Right lobe of liver (tissue), 6 donors: ENCODE measurements around the gene ABLIM2. TPM values are rescaled to one million over a fixed set of nuclear protein-coding genes. Genes with fewer than 3 reads are reported as not detected.
A peak's percentile ranks its signal among the peaks of the same experiment; 100 is the strongest.

Experiments used
- ATAC-seq, 4 donors: fragments of 200-7000 bp; cut with Tn5 transposase; one replicate each; pipeline ENCODE4 v1.9.1; 2020; ENCODE audit warnings: mild to moderate bottlenecking in 4 of 4, moderate library complexity in 4 of 4
- DNase-seq, 3 donors: peaks; one replicate each; pipeline ENCODE4 v3.0.0-alpha.2; 2020
- H3K27ac ChIP-seq, 3 donors: fragments of 200-600 bp; one replicate each; pipeline ENCODE4 v1.8.0; 2022
- H3K27me3 ChIP-seq, 2 donors: fragments of 200-600 bp; one replicate each; pipeline ENCODE4 v1.8.0; 2022
- H3K36me3 ChIP-seq, 4 donors: fragments of 200-600 bp; sonication (generic) in 1 of 4; one replicate each; pipeline versions ENCODE4 v1.5.1 to v1.8.0; 2017 to 2022; ENCODE audit warnings: control low read depth in 1 of 4
- H3K4me1 ChIP-seq, 4 donors: fragments of 200-600 bp; sonication (generic) in 1 of 4; one replicate each; pipeline versions ENCODE4 v1.5.1 to v1.8.0; 2017 to 2022; ENCODE audit warnings: control low read depth in 1 of 4
- H3K4me3 ChIP-seq, 3 donors: fragments of 200-600 bp; one replicate each; pipeline ENCODE4 v1.8.0; 2022
- H3K9me3 ChIP-seq, 4 donors: fragments of 200-600 bp; sonication (generic) in 1 of 4; one replicate each; pipeline versions ENCODE4 v1.5.1 to v1.8.0; 2017 to 2022; ENCODE audit warnings: control low read depth in 1 of 4
- CTCF ChIP-seq, 4 donors: fragments of 200-600 bp in 3 of 4; fragments of 450-650 bp in 1 of 4; IDR thresholded peaks; one replicate each; pipeline versions ENCODE4 v1.5.1 to v1.8.0; 2016 to 2022; ENCODE audit warnings: antibody characterized with exemption in 4 of 4, mild to moderate bottlenecking in 2 of 4
- POLR2A ChIP-seq: fragments of 450-650 bp; IDR thresholded peaks from one replicate; pipeline ENCODE4 v1.6.1; 2017; ENCODE audit warnings: antibody characterized with exemption, mild to moderate bottlenecking
- WGBS: methylation state at CpG from one replicate; pipeline ENCODE4 v1.1.6; 2018; ENCODE audit warnings: low coverage, low lambda C conversion rate; ENCODE audit not compliant: insufficient coverage; ENCODE audit errors: missing lambda C conversion rate; 5-methylcytosine and 5-hydroxymethylcytosine counted together
- intact Hi-C, 2 donors: fragments of 100-400 bp; cut with DNase I; formaldehyde crosslinking; loops; one replicate each; pipeline versions ENCODE4 v1.11.2 to v1.14.1; 2022
- total RNA-seq, 6 experiments: library from RNA; depleted of rRNA in 2 of 6; stranded (reverse); fragments of >200 nt in 2 of 6; fragmentation: NEBNext Ultra II Directional in 3 of 6; extraction: Animal tissue kit (Norgen Biotek cat#: 25700) in 3 of 6; gene quantifications; one replicate each; pipeline versions ENCODE4 v1.1.0 to v1.2.4, GENCODE V29; 2016 to 2023
- donor health status: DM: no; HTN: yes; CAD: no.
- donor health status: DM: no; HTN: no; CAD: no.
- donor health status: DM: no; HTN: no; CAD: no.
- donor health status: DM: no; HTN: yes; CAD: no.
- donor health status: DM: no; HTN: yes; CAD: no.

Gene ABLIM2
- total RNA-seq, 6 experiments from 2014 or later, result 0.93 to 3.5 (median 2.3) TPM

GRCh38 chr4:8013976-8014726 is 144.5 kb downstream of the ABLIM2 start:
- no peaks in the 10 kb centered on the region for H3K27me3 ChIP-seq
- no peaks in the 10 kb centered on the region for H3K36me3 ChIP-seq
- H3K4me3 ChIP-seq, result no peak overlapping the region
- no peak for DNase-seq
- ATAC-seq, result no peak
- H3K27ac ChIP-seq, result no peak overlapping the region
- intact Hi-C loops, result no loop called here
- no peaks in the 10 kb centered on the region for H3K4me1 ChIP-seq
- 73% methylated on average over 7 of the region's 10 CpGs for WGBS
- no peaks in the 10 kb centered on the region for H3K9me3 ChIP-seq
- TF ChIP-seq CTCF (IDR thresholded peaks at IDR 0.05), result no peak
- no peak for TF ChIP-seq POLR2A

DNA sequence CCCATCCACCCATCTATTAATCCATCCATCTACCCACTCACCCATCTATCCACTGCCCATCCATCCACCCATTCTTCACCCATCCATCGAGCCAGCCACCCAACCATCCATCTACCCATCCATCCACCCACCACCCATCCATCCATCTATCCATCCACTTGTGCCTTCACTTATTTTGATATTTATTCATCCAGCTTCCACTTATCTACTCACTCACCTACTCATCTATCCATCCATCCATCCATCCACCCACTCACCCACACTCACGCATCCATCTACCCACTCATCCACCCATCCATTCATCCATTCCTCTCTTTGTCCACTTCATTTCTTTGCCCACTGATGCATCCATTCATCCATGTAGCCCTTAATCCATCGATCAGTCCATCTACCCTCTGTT is 146.1 kb downstream of the ABLIM2 start:
- DNase-seq, result no peak
- TF ChIP-seq POLR2A (no peak), CTCF (IDR thresholded peaks at IDR 0.05) (no peak)
- Histone ChIP-seq H3K27me3 (no peaks in the 10 kb centered on the region), H3K36me3 (no peaks in the 10 kb centered on the region), H3K9me3 (no peaks in the 10 kb centered on the region), H3K4me1 (no peaks in the 10 kb centered on the region), H3K27ac (no peak overlapping the region), H3K4me3 (no peak overlapping the region)
- no peak for ATAC-seq
- intact Hi-C loops, result no loop called here
- 84% methylated on average over 3 of the region's 3 CpGs for WGBS

DNA sequence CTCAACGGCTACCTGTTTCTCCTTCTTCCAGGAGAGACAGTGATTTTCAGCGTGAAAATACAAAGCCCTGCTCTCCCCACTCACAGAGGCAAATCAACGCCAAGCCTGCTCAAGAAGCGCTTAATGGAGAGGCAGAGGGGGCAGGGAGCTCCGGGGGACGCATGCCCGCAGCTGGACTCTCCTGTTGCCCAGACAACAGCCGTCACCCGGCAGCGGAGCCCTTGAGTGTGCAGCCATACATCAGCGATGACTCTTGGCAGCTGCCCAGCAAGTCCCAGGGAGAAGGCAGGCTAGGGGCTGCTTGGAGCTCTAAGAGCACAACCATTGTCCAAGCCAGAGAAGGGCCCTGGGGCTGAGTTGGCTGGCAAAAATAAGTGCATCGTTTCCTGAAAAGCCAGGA is 148.0 kb downstream of the ABLIM2 start:
- DNase-seq (no peak), ATAC-seq (no peak)
- H3K36me3 ChIP-seq, result no peaks in the 10 kb centered on the region
- 41% methylated on average over 2 of the region's 12 CpGs for WGBS
- intact Hi-C loops, result no loop called here
- no peak overlapping the region for H3K27ac ChIP-seq
- TF ChIP-seq POLR2A (no peak), CTCF (IDR thresholded peaks at IDR 0.05) (no peak)
- no peaks in the 10 kb centered on the region for H3K4me1 ChIP-seq
- no peaks in the 10 kb centered on the region for H3K9me3 ChIP-seq
- H3K4me3 ChIP-seq, result no peak overlapping the region
- H3K27me3 ChIP-seq, result no peaks in the 10 kb centered on the region

DNA sequence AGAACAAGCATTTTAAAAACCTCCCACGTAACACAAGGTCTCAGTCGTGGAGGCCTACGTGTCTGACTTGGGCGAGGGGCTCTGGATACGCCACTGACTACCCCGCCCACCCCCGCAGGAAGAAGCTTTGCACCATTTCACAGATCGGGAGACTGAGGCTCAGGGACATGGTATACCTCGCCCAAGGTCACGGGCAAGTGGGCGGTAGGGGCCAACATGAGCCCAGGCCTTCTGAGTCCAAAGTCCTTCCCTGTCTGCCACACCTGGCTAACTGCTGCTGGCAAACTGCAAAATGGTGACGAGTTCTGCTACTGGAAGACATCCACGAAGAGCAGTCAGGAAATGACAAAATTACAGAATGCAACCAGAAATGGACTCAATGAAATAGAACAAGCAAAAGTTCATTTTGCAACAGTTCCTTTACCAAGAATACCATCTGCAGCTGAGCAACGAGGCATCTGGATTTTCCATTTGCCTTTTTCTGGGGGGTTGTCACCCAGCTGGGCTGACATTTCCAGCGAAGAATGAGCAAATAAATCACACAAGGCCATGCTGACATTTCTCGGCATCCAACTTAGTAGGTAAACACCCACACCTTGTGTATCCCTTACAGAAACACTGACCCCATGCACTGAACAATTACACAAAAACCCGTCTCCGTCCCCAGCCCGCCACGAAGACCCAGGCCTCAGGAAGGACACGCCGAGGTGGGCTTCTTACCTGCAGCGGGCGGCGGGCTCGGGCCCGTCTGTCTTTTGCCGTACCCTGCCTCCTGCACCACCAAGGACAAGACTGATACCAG is 148.7 kb downstream of the ABLIM2 start:
- WGBS, result 49% methylated on average over 7 of the region's 28 CpGs
- Histone ChIP-seq H3K4me3 (no peak overlapping the region), H3K4me1 (no peaks in the 10 kb centered on the region), H3K27me3 (no peaks in the 10 kb centered on the region), H3K27ac (no peak overlapping the region), H3K9me3 (no peaks in the 10 kb centered on the region), H3K36me3 (no peaks in the 10 kb centered on the region)
- ATAC-seq, result peak in 1 of 4 donors; percentile 18
- TF ChIP-seq POLR2A, result no peak
- no peak for TF ChIP-seq CTCF (IDR thresholded peaks at IDR 0.05)
- intact Hi-C loops, result no loop called here
- DNase-seq, result no peak
